Retinal pigment epithelial cell (primary cell): Measurements from ENCODE around the gene CAPG.

ENCODE experiments used
- DNase-seq: peaks from one replicate; pipeline ENCODE4 v3.0.0-alpha.2; 2010; ENCODE audit warnings: low read depth
- H3K4me3 ChIP-seq: 2 replicates; pipeline ENCODE4 v1.5.1; 2011; ENCODE audit warnings: mild to moderate bottlenecking, low read length, control low read depth, moderate library complexity
- CTCF ChIP-seq: conservative IDR thresholded peaks from 2 replicates; pipeline ENCODE4 v1.5.1; 2011; ENCODE audit warnings: low read depth, low read length, control low read depth, inconsistent platforms

CAPG gene

GRCh38 chr2:85353876-85354285 lies 56.3 kb downstream of the CAPG start:
- DNase-seq, result peak; percentile 45
- TF ChIP-seq CTCF, result no peak
- peak overlapping the region; percentile 98 for H3K4me3 ChIP-seq

DNA sequence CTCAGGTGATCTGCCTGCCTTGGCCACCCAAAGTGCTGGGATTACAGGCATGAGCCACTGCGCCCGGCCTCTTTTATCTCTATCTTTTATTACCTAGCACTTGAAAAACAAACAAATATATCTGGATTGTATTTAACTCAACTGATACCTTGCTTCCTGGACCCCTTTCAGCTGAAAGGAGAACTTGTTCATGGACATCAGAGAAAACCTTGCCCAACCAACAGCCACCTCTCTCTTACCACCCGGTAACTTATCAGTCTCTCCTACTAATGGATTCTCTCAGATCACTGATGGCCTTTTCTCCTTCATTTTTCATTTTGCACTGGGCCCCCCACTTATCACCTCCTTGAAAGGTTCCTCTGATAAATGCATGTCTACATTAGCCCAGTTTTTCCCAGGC lies 62.6 kb downstream of the CAPG start:
- H3K4me3 ChIP-seq, result no peak overlapping the region
- DNase-seq, result no peak
- no peak for TF ChIP-seq CTCF
